HG02943 (cell line): ENCODE results near the gene NUP54.

ENCODE experiments used
- ATAC-seq: cut with Tn5 transposase; IDR thresholded peaks from one replicate; pipeline ENCODE4 v1.9.1; 2021; ENCODE audit warnings: mild to moderate bottlenecking, low read depth, moderate library complexity; ENCODE audit not compliant: unreplicated experiment

NUP54 gene, protein sequence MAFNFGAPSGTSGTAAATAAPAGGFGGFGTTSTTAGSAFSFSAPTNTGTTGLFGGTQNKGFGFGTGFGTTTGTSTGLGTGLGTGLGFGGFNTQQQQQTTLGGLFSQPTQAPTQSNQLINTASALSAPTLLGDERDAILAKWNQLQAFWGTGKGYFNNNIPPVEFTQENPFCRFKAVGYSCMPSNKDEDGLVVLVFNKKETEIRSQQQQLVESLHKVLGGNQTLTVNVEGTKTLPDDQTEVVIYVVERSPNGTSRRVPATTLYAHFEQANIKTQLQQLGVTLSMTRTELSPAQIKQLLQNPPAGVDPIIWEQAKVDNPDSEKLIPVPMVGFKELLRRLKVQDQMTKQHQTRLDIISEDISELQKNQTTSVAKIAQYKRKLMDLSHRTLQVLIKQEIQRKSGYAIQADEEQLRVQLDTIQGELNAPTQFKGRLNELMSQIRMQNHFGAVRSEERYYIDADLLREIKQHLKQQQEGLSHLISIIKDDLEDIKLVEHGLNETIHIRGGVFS

DNA sequence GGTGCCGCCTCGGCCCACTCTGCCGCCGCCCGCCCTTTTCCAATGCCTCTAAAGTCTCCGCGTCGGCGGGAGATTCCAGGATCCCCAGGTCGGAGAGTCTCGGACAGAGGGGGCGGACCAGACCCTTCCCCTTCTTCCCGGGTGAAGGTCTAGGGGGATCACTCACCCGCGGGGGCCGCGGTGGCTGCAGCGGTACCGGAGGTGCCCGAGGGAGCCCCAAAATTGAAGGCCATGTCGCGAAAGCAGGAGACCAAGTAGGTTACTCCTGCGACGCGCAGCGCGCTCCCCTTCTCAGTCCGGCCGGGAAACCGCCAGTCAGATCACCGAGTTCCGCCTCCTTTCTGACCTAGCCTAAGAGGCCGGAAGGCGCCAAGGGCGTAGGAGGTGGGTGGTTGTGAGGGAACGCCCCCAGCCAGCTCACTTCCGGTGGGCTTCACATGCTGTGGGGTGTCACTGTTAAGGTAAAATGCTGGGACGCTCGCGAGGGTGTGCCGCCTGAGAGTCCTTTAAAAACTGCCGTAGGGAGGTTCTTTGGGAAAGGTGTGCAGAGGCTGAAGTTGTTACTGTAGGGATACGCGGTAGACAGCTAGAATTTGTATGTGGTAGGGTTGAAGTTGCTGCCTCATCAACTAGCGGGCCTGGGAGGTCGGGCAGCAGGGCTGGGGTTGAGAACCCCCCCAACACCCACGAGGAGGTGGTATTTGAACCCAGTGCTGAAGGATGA is at the start of gene NUP54:
Gene NUP54 (minus strand): TSS at position 256 of the 724 bp plus-strand sequence. CDS start 23 bp downstream, at position 233.
- peak; percentile 99 for ATAC-seq

DNA sequence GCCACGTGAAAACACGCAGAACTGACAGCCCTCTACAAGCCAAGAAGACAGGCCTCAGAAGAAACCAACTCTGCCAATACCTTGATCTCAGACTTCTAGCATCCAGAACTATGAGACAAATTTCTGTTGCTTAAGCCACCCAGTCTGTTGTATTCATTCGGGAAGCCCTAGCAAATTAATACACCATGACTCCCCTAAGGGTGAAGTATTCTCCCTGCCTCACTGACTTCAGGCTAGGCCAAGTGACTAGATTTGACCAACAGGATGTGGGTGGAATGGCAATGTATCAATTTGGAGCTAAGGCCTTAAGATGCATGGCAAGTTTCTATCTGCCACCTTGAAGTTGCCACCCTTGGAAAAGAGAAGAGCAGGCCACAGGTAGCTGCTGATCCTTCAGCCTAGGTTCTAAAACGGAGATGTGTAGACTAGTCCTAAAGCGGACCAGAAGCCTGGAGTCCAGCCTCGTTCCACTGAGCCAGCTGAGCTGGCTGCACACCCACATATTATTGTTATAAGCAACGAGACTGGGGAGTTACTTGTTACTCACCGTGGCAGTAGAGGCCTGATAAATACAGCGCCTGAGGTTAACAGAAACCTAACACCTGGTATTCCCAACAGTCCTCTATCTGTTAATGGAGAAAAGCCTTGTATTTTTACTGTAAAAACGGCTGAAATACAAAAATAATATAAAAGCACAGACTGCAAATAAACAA is 49.0 kb upstream of the NUP54 start:
- ATAC-seq = no peak

DNA sequence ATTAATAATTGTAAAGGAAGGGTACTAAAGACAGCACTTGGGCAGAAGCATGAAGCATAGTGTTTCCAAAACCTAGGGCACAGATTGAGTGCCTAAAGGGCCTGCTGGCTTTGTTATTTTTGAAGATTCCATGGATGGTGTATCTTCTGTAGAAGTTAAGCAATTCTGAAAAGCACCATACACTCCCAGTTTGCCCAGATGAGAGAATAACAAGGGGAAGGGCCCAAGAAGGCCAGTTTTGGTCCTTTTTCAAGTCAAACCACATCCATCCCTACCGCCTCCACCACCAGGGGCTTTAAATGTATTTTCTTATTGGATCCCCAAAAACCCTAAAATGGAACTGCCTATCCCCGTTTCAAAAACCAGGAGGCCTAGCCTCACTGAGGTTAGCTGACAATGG is 48.2 kb upstream of the NUP54 start:
- ATAC-seq = no peak

DNA sequence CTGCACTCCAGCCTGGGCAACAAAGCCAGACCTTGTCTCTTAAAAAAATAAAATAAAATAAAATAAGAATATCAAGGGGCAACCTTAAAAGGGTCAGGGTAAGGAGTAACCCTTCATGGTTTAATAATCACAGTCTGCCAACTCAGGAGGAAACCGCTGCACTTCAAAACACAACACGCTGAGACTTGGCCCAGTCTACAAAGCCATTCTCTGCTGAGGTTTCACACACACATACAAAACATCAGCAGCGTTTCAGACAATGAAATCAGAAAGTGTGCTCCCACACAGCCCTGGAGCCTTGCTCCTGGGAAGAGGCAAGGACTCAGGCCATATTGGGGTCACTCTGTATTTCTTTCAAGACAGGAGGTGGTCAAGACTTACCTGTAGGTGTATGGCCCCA is 47.1 kb upstream of the NUP54 start:
- ATAC-seq = no peak

DNA sequence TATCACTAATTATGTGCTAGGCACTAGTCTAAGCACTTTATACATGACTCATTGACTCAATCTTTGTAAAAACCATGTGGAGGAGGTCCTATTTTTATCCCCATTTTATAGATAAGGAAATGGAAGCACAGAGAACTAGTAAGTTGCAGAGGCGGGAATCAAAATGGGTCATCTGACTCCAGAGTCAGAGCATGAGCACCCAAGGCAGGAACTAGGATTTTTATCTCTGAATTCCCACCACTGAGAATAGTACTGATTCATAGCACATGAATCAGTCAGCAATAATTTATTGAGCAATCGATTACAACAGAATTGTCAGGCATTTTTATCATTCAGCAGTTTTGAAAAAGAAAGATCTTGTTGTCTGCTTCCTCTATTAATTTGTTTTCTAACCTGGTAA is 46.1 kb upstream of the NUP54 start:
- ATAC-seq = no peak

DNA sequence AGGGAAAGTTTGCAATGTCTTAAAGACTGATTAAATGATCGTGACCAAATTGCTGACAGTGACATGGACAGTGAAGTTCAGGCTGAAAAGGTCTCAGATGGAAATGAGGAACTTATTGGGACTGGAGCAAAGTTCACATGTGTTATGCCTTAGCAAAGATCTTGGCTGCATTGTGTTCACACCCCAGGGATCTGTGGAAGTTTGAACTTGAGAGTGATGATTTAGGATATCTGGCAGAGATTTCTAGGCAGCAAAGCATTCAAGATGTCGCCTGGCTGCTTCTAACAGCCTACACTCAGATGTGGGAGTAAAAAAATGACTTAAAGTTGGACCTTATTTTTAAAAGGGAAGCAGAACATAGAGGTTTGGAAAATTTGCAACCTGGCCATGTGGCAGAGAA is 44.0 kb upstream of the NUP54 start:
- no peak for ATAC-seq

DNA sequence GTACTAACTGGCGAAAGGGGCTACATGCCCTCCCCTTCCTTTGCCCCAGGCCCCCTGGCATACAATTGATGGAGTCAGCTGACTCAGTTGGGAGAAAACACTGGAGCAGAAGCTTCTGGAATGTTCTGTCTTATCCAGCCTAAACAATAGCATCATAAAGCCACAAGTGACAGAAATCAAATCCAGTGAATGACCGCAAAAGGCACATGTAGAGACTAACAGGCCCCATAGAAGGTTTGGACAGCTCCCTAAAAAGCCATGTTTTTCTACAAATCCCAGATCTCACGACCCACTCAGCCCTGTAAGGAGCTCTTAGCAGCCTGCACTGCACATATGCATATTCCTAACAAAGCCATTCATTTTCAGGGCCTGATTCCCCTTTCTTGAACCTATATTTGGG is 40.4 kb upstream of the NUP54 start:
- ATAC-seq = no peak

DNA sequence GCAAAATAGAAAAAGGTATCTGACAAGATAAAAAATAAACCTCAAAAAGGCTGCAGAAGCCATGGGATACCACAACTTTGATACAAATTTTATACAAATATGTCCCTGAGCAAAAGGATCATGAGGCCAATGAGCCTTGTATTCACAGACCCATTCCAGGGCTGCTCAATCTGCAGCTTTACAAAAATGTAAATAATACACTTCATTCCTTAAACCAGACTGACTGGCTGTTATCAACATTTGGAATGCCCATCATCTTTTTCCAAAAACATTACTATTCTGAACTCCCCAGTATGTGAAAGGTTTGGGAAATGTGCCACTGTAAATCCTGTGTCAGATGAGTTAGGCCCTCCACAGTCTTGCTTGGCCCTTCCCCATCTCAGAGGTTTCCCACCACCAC is 40.0 kb upstream of the NUP54 start:
- ATAC-seq = no peak

DNA sequence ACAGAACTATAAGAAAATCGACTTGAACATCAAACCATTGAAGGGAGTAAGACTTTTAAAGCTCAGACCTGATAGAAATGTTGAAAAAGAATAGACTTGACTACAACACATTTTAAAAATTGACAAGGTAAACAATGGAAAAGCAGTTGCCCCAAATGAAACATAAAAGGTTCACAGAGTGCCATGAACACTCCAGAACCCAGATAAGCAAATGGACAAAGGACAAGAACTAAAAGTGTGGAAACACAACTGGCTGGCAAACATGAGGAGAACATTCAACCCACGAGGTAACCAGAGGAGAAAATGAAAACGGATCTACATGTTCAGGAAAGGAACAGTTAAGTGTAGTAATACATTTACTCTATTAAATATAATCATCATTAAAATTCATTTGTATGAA is 39.0 kb upstream of the NUP54 start:
- no peak for ATAC-seq

DNA sequence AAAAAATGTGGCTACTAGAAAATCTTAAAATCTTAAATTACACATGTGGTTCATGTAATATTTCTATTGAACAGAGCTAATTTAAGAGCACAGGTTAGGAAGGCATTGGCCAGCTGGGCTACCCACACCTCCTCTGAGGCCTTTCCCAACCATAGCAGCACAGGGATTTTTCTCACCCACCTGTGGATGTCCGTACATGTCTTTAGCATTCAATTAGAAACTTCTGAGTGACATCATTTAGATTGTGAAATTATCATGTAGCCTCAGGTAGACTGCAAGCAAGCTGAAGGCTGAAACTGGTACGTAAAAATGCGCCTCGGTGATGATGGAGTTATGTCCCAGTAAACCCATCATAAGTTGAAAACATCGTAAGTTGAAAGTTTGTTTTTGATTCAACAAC is 34.3 kb upstream of the NUP54 start:
- no peak for ATAC-seq

DNA sequence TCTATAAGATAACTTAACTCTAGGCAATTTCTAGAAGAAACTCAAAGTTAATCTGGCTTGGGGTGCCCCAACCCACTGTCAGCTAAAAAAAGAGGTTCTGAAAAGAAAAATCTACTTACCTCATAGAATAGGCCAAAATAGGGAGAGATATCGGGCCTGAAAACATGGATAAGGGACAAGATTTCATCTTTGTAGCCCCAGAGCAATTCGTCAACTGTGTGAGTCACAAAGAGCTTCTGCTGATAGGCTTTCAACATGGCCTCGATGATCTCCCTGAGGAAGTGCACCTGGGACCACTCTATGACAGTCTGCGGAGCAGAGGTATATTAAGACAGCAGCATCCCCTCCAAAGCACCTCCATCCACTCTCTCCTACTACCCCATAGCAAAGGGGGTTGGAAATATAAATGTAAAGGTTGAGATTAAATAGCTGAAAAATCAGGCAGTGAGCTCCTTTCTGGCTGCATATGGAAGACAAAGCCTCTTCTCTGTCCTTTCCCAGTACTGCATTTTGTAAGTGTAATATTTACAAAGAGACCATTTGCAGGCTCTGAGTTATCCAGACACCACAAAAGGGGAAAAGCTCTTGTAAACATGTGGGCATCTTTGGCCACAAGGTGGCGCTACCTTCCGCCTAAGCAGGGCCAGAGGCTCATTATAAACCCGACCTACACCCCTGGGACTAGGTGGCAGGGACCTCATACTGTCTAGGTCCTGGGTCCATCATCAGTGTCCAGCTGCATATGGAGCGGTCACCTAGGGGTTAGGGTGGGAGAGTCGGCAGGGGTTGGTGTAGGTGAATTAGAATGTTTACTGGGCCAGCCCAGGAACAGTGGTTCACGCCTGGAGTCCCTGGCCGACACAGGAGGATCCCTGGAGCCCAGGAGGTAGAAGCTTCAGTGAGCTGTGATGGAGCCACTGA is 31.5 kb upstream of the NUP54 start:
- ATAC-seq = no peak

DNA sequence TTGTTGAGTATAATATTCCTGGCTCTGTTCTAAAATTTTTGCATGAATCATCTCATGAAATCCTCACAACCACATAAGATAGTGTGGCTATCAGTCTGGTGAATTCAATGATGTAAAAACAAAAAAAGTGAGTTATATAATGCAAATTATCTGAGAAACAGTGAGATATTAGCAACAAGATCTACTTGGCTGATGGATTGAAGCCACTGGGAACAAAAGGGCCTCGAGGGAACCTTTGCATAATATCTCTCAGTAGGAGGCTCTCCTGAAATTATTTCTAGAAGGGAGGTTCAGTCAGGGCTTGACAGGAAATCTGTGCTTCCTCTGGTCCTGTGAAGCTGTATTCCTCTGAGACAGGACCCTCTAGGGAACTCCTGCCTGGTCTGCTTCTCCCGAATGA is 30.1 kb upstream of the NUP54 start:
- no peak for ATAC-seq

DNA sequence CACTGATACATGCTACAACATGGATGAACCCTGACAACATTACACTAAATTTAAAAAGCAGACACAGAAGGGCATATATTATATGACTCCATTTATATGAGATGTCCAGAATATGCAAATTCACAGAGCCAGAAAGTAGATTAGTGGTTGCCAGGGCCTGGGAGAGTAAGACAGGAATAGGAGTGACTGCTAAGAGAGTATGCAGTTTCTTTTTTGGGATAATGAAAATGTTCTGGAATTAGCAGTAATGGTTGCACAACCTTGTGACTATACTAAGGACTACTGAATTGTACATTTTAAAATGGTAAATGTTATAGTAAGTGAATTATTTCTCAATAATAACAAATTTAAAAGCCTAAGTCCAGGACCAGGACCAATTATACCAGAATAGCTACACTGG is 29.5 kb upstream of the NUP54 start:
- no peak for ATAC-seq

DNA sequence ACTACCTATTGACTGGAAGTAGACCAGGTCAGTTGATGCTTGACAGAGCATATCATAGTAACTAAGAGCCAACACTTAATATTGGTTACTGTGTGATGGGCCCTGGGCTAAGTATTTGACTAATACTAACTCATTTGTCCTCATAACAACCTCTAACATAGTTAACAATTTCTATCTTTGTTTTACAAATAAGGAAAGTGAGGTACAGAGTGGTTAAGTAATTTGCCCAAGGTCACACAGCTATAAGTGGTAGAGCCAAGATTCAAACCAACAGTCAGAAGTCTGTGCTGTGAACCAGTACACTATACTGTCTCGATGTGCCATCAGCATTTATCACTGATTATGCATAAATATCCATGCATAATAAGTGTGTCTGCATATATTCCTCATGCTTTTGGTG is 27.1 kb upstream of the NUP54 start:
- no peak for ATAC-seq

DNA sequence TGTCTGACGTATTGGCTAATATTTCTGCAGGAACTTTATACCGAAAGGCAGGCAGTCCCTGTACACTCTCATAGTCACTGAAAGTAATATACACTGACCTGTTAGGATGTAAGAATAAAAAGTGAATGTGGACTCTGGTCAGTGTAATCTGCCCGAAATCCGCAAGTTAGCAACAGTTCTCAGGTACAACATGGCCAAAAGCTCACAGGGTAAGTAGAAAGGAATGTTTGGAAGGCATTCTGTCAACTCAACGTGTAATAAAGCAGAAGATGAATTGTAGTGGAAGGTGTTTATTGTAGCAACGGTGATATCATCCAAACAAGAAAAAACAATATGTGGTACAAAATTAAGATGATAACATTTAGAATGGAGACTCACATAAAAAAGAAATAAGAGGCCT is 26.0 kb upstream of the NUP54 start:
- ATAC-seq = no peak

DNA sequence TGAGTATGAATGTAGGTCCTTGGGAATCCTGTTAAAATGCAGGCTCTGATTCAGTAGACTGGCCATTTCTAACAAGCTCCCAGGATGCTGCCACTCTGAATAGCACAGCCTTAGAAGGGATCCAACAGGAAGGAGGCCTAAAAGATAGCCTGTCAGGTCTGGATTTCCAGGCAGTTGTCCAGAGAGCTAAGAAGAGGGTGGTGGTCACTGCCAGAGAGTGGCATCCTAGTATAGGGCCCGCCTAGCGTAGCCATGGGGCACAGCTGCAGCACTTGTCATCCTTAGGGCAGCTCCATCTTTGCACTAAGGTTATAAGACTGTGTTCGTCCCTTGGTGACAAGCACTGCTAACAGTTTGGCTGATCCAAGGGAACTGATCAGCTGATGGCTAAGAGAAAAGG is 20.5 kb upstream of the NUP54 start:
- no peak for ATAC-seq

DNA sequence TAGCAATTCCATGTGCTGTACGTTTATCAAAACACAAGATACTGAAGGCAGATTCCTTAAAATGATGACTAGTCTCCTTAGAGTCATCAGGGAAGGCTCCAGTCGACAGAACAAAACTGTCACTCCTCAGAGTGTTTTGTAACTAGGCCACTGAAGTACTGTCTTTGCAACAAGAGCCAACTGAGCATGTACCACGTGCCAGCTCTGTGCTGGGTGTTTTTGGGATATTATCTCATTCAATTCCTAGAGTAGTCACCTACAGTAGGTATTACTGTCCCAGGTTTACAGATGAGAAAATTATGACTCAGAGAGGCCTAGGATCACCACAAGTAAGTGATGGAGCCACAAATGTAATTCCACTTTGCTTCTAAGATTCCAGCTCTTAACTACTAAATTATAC is 18.3 kb upstream of the NUP54 start:
- ATAC-seq = no peak

DNA sequence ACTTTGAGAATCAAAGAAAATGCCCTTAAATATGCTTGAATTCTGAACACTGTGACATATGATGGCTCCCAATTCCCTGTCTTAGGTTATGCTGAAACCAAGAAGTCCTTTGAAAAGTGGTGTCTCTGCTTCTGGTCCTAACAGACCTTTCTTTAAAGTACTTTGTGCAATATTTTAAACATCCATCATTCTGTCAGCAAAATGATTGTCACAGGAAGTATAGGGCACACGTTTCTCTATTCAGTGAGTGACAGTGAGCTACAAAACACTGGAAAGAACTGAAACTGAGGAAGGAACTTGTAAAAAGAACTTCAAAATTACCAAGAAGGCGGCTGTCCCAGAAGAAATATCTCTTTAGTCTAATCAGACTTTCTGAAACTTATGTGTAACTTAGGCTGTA is 12.2 kb upstream of the NUP54 start:
- no peak for ATAC-seq

DNA sequence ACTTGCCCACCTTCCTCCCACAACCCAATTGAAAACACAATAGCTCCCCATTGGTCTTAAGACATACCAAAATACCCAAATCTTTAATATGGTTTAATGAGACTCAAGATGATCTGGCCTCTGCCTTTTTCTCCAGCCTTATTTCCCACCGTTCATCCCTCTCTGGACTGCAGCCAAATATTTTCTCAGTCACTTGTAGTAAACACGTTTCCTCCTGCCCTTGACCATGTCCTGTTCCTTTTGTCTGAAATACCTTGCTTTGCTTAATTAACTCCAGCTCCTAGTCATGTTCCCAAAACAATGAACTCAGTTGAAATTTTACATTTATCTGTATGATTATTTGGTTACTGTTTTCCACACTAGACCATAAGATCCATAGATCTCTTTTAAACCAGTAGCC is 8.4 kb upstream of the NUP54 start:
- no peak for ATAC-seq

DNA sequence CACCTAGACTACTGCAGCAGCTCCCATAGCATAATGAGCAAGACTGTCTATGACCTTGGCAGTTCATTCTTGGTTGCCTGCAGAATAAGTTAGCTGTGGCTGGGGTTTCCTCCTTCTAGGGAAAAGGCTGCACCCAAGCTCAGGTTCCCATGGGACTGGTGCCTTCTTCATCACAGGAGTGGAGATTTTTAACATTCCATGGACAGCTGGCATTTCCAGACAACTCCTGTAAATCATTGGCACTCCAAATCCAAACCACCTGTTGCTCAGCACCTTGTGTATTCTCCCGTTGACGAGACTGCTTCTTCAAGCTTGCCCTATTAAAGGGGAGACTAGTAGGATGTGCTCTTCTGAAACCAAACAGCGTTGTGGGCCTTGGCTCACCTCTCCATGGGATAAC is 7.8 kb upstream of the NUP54 start:
- no peak for ATAC-seq
